Esophagus squamous epithelium (tissue), 4 donors: ENCODE measurements around the gene RPSA.

ENCODE experiments used
- CTCF ChIP-seq, 6 experiments: fragments of 450-650 bp in 4 of 6; fragments of 200-600 bp in 2 of 6; sonication (generic) in 2 of 6; IDR thresholded peaks; one replicate each; pipeline ENCODE4 v1.5.1; 2016 to 2019; ENCODE audit warnings: antibody characterized with exemption in 6 of 6, mild to moderate bottlenecking in 4 of 6, moderate library complexity in 4 of 6
- POLR2A ChIP-seq, 4 donors: fragments of 450-650 bp; IDR thresholded peaks; one replicate each; pipeline ENCODE4 v1.6.1; 2017; ENCODE audit warnings: antibody characterized with exemption in 4 of 4, mild to moderate bottlenecking in 4 of 4, moderate library complexity in 3 of 4

GRCh38 chr3:39429466-39429865 is 22.9 kb downstream of the RPSA start:
- TF ChIP-seq CTCF (IDR thresholded peaks at IDR 0.05), result no peak
- no peak for TF ChIP-seq POLR2A (IDR thresholded peaks at IDR 0.05)
